HL-60 (cell line): ENCODE results near the gene LIPH.

ENCODE experiments used
- POLR2AphosphoS5 ChIP-seq: IDR thresholded peaks from 2 replicates; pipeline ENCODE4 v1.6.1; 2012; ENCODE audit warnings: low read depth
- TF ChIP-seq, protein P1 (sequence below): IDR thresholded peaks from one replicate; pipeline ENCODE4 v1.5.1; 2011; ENCODE audit warnings: low read length, control low read depth, inconsistent platforms; ENCODE audit not compliant: insufficient read depth
- TF ChIP-seq, protein P2 (sequence below): IDR thresholded peaks from 2 replicates; pipeline ENCODE4 v1.6.1; 2012; ENCODE audit warnings: low read depth; ENCODE audit not compliant: insufficient replicate concordance

DNA sequence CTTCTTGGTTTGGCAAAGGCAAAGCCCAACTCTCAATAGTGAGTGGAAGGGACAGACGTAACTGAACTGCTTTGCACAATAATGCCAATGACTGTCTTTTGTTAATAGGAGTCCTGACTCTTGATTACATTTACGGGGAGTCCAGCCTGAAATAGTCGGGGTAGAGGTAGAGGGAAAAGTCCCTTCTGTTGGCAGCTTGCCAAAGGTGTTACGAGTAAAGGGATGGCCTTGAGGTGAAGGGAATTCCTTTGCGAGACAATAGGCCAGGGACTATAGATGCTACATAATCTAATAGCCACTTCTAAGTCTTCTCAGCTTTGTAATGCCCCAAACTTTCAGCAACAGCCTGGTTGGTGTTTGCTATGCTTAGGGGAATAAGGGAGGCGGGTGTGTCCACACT, 31.5 kb upstream of the LIPH start:
- TF ChIP-seq, protein P1, sequence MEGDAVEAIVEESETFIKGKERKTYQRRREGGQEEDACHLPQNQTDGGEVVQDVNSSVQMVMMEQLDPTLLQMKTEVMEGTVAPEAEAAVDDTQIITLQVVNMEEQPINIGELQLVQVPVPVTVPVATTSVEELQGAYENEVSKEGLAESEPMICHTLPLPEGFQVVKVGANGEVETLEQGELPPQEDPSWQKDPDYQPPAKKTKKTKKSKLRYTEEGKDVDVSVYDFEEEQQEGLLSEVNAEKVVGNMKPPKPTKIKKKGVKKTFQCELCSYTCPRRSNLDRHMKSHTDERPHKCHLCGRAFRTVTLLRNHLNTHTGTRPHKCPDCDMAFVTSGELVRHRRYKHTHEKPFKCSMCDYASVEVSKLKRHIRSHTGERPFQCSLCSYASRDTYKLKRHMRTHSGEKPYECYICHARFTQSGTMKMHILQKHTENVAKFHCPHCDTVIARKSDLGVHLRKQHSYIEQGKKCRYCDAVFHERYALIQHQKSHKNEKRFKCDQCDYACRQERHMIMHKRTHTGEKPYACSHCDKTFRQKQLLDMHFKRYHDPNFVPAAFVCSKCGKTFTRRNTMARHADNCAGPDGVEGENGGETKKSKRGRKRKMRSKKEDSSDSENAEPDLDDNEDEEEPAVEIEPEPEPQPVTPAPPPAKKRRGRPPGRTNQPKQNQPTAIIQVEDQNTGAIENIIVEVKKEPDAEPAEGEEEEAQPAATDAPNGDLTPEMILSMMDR: no peak
- no peak for TF ChIP-seq POLR2AphosphoS5
- TF ChIP-seq, protein P2, sequence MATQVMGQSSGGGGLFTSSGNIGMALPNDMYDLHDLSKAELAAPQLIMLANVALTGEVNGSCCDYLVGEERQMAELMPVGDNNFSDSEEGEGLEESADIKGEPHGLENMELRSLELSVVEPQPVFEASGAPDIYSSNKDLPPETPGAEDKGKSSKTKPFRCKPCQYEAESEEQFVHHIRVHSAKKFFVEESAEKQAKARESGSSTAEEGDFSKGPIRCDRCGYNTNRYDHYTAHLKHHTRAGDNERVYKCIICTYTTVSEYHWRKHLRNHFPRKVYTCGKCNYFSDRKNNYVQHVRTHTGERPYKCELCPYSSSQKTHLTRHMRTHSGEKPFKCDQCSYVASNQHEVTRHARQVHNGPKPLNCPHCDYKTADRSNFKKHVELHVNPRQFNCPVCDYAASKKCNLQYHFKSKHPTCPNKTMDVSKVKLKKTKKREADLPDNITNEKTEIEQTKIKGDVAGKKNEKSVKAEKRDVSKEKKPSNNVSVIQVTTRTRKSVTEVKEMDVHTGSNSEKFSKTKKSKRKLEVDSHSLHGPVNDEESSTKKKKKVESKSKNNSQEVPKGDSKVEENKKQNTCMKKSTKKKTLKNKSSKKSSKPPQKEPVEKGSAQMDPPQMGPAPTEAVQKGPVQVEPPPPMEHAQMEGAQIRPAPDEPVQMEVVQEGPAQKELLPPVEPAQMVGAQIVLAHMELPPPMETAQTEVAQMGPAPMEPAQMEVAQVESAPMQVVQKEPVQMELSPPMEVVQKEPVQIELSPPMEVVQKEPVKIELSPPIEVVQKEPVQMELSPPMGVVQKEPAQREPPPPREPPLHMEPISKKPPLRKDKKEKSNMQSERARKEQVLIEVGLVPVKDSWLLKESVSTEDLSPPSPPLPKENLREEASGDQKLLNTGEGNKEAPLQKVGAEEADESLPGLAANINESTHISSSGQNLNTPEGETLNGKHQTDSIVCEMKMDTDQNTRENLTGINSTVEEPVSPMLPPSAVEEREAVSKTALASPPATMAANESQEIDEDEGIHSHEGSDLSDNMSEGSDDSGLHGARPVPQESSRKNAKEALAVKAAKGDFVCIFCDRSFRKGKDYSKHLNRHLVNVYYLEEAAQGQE: no peak
